Activated T-cell treated with anti-CD3 and anti-CD28 coated beads, Interleukin-2, amount 50 U/mL, for 24 hours (primary cell): ENCODE results near the gene AATK.
"Not testable (repeated sequence)": the region's sequence is repeated elsewhere in the genome, so short reads cannot be mapped to it uniquely, and the experiment has no call there.

Experiments used
- DNase-seq: peaks from one replicate; pipeline ENCODE4 v3.0.0-alpha.2; 2020
- H3K27ac Mint-ChIP-seq: 2 replicates; pipeline ENCODE4 v1.8.0; 2020; ENCODE audit warnings: mild to moderate bottlenecking, mixed read lengths
- H3K27me3 Mint-ChIP-seq: 2 replicates; pipeline ENCODE4 v1.8.0; 2020; ENCODE audit warnings: mixed read lengths
- H3K36me3 Mint-ChIP-seq: 2 replicates; pipeline ENCODE4 v1.8.0; 2020; ENCODE audit warnings: low read depth, mixed read lengths
- H3K4me1 Mint-ChIP-seq: 2 replicates; pipeline ENCODE4 v1.8.0; 2020; ENCODE audit warnings: low read depth, mixed read lengths
- H3K4me3 Mint-ChIP-seq: 2 replicates; pipeline ENCODE4 v1.8.0; 2020; ENCODE audit warnings: mild to moderate bottlenecking, moderate library complexity, mixed read lengths
- H3K9me3 Mint-ChIP-seq: 2 replicates; pipeline ENCODE4 v1.8.0; 2020; ENCODE audit warnings: mixed read lengths

AATK gene

GRCh38 chr17:81080019-81080418 lies 86.0 kb downstream of the AATK start:
- no peak for DNase-seq
- no peaks in the 10 kb centered on the region for H3K36me3 Mint-ChIP-seq
- H3K4me3 Mint-ChIP-seq, result no peak overlapping the region

GRCh38 chr17:81078026-81078913 lies 87.8 kb downstream of the AATK start:
- not testable (repeated sequence) for H3K27ac Mint-ChIP-seq, DNase-seq, H3K27me3 Mint-ChIP-seq, H3K4me3 Mint-ChIP-seq, H3K4me1 Mint-ChIP-seq, H3K9me3 Mint-ChIP-seq, H3K36me3 Mint-ChIP-seq

More at GRCh38 chr17:81080019-81080418, 86.0 kb downstream of the AATK start:
- Mint-ChIP-seq H3K9me3 (no peaks in the 10 kb centered on the region), H3K27me3 (no peaks in the 10 kb centered on the region), H3K4me1 (no peaks in the 10 kb centered on the region), H3K27ac (no peak overlapping the region)

DNA sequence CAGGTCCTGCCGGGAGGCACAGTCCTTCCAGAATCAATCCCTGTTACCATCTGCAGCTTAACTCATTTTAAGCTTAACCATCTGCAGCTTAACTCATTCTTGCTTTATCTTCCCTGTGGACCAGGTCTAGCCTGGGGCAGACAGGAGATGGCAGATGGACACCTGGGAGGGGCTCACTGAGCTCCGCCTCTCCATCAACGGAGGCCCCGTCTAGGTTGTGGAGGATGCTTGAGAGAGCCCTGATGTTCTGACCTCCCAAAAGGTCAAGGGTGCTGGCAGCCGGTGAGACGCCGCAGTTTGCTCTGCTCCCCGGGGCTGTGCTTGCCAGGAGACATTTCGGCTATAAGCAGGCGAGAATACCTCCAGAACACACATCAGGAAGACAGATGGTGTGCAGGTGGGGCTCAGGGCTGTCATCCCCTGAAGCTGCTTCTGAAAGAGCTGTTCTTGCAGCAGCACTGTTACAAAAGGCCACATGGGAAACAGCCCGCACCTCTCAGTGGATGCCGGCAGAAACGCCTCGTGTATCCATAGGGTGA lies 89.8 kb downstream of the AATK start:
- H3K27me3 Mint-ChIP-seq, result no peaks in the 10 kb centered on the region
- H3K4me3 Mint-ChIP-seq, result no peak overlapping the region
- no peak overlapping the region for H3K27ac Mint-ChIP-seq
- H3K9me3 Mint-ChIP-seq, result no peaks in the 10 kb centered on the region
- DNase-seq, result no peak
- no peaks in the 10 kb centered on the region for H3K36me3 Mint-ChIP-seq
- H3K4me1 Mint-ChIP-seq, result no peaks in the 10 kb centered on the region

GRCh38 chr17:81075307-81075706 lies 90.7 kb downstream of the AATK start:
- no peak overlapping the region for H3K4me3 Mint-ChIP-seq
- H3K36me3 Mint-ChIP-seq, result no peaks in the 10 kb centered on the region
- no peaks in the 10 kb centered on the region for H3K9me3 Mint-ChIP-seq
- no peak overlapping the region for H3K27ac Mint-ChIP-seq
- no peak for DNase-seq
- no peaks in the 10 kb centered on the region for H3K4me1 Mint-ChIP-seq
- H3K27me3 Mint-ChIP-seq, result no peaks in the 10 kb centered on the region

GRCh38 chr17:81074875-81075274 lies 91.1 kb downstream of the AATK start:
- DNase-seq, result no peak
- Mint-ChIP-seq H3K27me3 (no peaks in the 10 kb centered on the region), H3K4me3 (no peak overlapping the region), H3K36me3 (no peaks in the 10 kb centered on the region), H3K9me3 (no peaks in the 10 kb centered on the region), H3K27ac (no peak overlapping the region), H3K4me1 (no peaks in the 10 kb centered on the region)

DNA sequence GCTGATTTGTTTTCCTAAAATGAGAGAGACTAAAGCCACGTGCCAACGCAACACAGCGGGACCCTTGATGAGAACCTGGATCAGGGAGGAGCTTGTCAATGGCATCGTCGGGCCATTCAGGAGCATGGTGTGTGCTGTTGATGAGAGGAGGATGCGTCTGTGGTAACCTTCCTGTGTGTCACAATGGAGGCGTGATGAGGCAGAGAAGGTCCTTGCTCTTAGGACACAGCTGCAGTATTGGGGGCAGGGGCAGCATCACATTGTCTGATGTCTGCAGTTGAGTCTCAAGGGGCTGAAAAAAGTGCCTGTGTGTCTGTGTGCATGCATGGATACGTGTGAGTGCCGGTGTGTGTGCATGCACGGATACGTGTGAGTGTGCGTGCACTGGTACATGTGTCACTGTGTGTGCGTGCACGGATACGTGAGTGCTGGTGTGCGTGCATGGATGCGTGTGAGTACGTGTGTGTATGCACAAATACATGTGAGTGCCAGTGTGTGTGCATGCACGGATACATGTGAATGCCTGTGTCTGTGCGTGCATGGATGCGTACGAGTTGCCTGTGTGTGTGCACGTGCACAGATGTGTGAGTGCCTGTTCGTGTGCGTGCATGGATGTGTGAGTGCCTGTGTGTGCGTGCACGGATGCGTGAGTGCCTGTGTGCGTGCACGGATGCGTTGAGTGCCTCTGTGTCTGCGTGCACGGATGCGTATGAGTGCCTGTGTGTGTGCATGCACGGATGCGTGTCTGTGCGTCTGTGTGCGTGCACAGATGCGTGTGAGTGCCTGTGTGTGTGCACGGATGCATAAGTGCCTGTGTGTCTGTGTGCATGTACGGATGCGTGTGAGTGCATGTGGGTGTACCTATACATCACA lies 91.8 kb downstream of the AATK start:
- no peak overlapping the region for H3K4me3 Mint-ChIP-seq
- no peaks in the 10 kb centered on the region for H3K36me3 Mint-ChIP-seq
- DNase-seq, result no peak
- H3K9me3 Mint-ChIP-seq, result no peaks in the 10 kb centered on the region
- no peaks in the 10 kb centered on the region for H3K4me1 Mint-ChIP-seq
- H3K27ac Mint-ChIP-seq, result no peak overlapping the region
- no peaks in the 10 kb centered on the region for H3K27me3 Mint-ChIP-seq

DNA sequence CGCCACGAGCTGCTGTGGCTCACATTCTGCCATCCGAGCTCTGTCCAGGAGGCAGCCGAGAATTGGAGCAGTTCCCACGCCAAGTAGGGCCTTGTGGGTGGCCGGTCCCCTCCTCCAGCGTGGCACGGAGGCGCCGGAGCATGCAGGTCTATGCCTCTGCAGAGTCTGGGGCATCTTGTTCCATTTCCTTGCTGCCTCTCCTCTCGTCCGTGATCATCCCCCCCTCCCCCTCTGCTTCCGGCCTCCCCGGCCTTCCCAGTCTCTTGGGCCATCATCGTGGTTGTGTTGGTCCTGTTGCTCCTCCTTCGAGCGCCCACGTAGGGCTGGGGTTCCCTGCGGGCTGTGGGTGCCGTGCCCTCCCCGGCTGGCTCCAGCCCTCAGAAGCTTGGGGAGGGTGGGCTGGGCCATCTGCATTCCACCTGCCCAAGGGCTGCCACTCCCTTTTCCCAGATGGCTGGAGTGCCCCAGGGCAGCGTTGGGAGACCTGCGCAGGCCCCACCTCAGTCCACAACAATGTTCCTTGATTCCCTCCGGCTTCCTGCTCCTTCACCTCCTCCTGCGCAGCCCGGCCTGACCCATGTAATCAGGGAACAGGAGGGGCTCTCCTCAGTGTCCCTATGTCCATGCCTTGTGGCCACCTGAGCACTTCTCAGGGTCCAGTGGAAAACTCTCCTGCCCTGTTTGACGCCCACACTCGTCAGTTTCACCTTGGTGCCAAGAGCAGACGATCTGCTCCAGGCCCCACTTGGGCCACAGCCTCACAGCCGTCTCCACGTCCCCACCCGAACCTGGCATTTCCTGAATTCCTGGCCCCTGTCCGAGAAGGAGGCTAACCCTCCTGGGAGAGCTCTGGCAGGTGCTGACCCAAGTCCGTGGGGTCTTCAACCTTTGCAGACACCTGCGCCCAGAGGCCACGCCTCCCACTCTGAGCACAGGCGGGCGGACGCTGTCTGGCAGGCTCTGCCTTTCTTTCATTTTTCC lies 94.0 kb downstream of the AATK start:
- no peaks in the 10 kb centered on the region for H3K27me3 Mint-ChIP-seq
- no peak for DNase-seq
- H3K27ac Mint-ChIP-seq, result no peak overlapping the region
- H3K4me1 Mint-ChIP-seq, result no peaks in the 10 kb centered on the region
- H3K36me3 Mint-ChIP-seq, result no peaks in the 10 kb centered on the region
- no peaks in the 10 kb centered on the region for H3K9me3 Mint-ChIP-seq
- no peak overlapping the region for H3K4me3 Mint-ChIP-seq

- DNase-seq, result no peak
- no peaks in the 10 kb centered on the region for H3K27me3 Mint-ChIP-seq
- H3K36me3 Mint-ChIP-seq, result no peaks in the 10 kb centered on the region
- H3K4me1 Mint-ChIP-seq, result no peaks in the 10 kb centered on the region
- no peaks in the 10 kb centered on the region for H3K9me3 Mint-ChIP-seq
- no peak overlapping the region for H3K4me3 Mint-ChIP-seq
- no peak overlapping the region for H3K27ac Mint-ChIP-seq
Observed at GRCh38 chr17:81070541-81071246, 95.3 kb downstream of the AATK start.

DNA sequence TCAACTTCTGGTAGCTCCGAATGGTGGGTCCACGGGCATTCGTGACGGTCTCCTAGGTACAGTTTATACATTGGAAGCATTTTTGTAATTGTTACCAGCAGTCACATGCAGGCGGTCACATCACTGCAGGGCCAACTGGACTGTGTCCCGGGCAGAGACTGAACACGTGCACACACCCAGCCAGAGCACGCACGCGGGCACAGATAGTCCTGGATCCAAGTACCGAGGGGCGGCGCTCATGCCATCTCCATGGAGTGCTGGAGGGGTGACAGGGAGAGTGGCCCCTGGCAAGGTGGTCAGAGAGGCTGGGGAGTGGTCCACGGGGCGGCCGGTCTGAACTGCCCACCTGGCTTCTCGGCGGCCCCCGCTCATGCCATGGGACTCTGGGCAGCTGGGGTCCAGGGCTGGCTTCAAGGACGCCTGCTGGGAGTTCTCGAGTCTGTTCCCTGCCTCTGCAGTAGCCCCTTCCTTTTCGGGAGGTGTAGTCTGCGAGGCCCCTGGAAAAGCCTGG lies 96.8 kb downstream of the AATK start:
- no peaks in the 10 kb centered on the region for H3K27me3 Mint-ChIP-seq
- no peak overlapping the region for H3K4me3 Mint-ChIP-seq
- H3K4me1 Mint-ChIP-seq, result no peaks in the 10 kb centered on the region
- no peaks in the 10 kb centered on the region for H3K9me3 Mint-ChIP-seq
- H3K36me3 Mint-ChIP-seq, result no peaks in the 10 kb centered on the region
- no peak overlapping the region for H3K27ac Mint-ChIP-seq
- no peak for DNase-seq

DNA sequence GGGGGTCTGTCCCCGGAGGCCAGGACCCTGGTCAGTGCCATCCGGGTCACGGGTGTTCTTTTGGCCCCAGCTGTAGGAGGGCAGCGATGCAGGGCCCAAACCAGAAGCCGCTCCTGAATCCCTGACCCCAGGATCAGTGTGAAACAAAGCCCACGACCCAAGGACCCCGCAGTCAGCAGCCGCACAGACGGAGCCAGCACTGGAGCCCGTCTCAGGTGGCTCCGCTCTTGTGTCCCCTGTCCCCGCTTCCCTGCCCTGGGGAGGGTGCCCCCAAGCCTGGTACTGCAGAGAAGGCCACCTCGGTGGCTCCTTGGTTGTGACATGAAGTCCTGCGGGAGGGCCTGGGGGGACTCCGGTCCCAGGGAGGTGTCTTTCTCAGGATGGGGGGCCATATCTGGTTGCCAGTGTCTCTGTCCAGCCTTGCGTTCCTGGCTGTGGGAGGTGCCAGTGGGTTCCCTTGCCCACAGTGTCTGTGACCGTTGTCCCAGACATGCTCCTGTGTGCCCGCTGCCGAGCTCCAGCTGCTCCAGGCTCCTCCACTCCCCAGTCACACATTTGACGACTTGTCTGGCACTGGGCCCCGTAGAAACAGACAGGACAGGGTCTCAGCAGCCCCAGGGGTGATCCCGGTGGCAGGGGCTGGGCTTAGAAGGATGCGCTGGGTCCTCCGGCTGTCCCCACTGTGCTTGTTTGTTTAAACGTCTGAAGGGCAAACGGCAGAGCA lies 97.4 kb downstream of the AATK start:
- Mint-ChIP-seq H3K27me3 (no peaks in the 10 kb centered on the region), H3K9me3 (no peaks in the 10 kb centered on the region), H3K27ac (no peak overlapping the region), H3K36me3 (no peaks in the 10 kb centered on the region), H3K4me1 (peaks cover 3% of the 10 kb centered on the region), H3K4me3 (no peak overlapping the region)
- DNase-seq, result no peak

GRCh38 chr17:81067391-81067811 lies 98.6 kb downstream of the AATK start:
- H3K36me3 Mint-ChIP-seq, result no peaks in the 10 kb centered on the region
- H3K9me3 Mint-ChIP-seq, result no peaks in the 10 kb centered on the region
- no peak for DNase-seq
- no peak overlapping the region for H3K27ac Mint-ChIP-seq
- no peak overlapping the region for H3K4me3 Mint-ChIP-seq
- peaks cover 8% of the 10 kb centered on the region for H3K4me1 Mint-ChIP-seq
- H3K27me3 Mint-ChIP-seq, result no peaks in the 10 kb centered on the region
